Stimulated activated CD8-positive, alpha-beta memory T cell treated with anti-CD3 and anti-CD28 coated beads, Interleukin-15, amount 100 ng/mL, for 1 hour (primary cell): Measurements from ENCODE around the gene MLF2.

ENCODE experiments used
- DNase-seq: peaks from one replicate; pipeline ENCODE4 v3.0.0-alpha.2; 2020; ENCODE audit warnings: low read depth

Gene MLF2

GRCh38 chr12:6752921-6753771 lies at the start of gene MLF2:
TSS of gene MLF2 (minus strand) at chr12:6753141. CDS start at chr12:6752334, 807 bp downstream.
- DNase-seq, result peak; percentile 96

- DNase-seq, result no peak
Observed at GRCh38 chr12:6799147-6799546, 46.2 kb upstream of the MLF2 start.

GRCh38 chr12:6796576-6796975 lies 43.6 kb upstream of the MLF2 start:
- DNase-seq, result no peak

GRCh38 chr12:6795088-6795487 lies 42.1 kb upstream of the MLF2 start:
- DNase-seq, result no peak

GRCh38 chr12:6792522-6793201 lies 39.7 kb upstream of the MLF2 start:
- no peak for DNase-seq

GRCh38 chr12:6791931-6792520 lies 39.1 kb upstream of the MLF2 start:
- no peak for DNase-seq

- no peak for DNase-seq
Observed at GRCh38 chr12:6790496-6791150, 37.7 kb upstream of the MLF2 start.

- no peak for DNase-seq
Observed at GRCh38 chr12:6788972-6789924, 36.3 kb upstream of the MLF2 start, which contains the start of gene CD4. TSS of gene CD4 (plus strand) at chr12:6789528. CDS start at chr12:6800139, 10,611 bp downstream.

GRCh38 chr12:6787309-6787708 lies 34.4 kb upstream of the MLF2 start:
- DNase-seq, result no peak

- no peak for DNase-seq
Observed at GRCh38 chr12:6786416-6787094, 33.6 kb upstream of the MLF2 start.

GRCh38 chr12:6784761-6785160 lies 31.8 kb upstream of the MLF2 start:
- no peak for DNase-seq

- no peak for DNase-seq
Observed at GRCh38 chr12:6784296-6784695, 31.4 kb upstream of the MLF2 start.

- no peak for DNase-seq
Observed at GRCh38 chr12:6783828-6784227, 30.9 kb upstream of the MLF2 start.

GRCh38 chr12:6782850-6783566 lies 30.1 kb upstream of the MLF2 start:
- DNase-seq, result no peak

GRCh38 chr12:6782119-6782518 lies 29.2 kb upstream of the MLF2 start:
- DNase-seq, result no peak

- no peak for DNase-seq
Observed at GRCh38 chr12:6780573-6780972, 27.6 kb upstream of the MLF2 start.

GRCh38 chr12:6779708-6780432 lies 26.9 kb upstream of the MLF2 start:
- no peak for DNase-seq

- DNase-seq, result peak; percentile 77
Observed at GRCh38 chr12:6778574-6779550, 25.9 kb upstream of the MLF2 start.
